Activated B cell treated with CpG ODN at 0.5 μM for 24 hours (primary cell): Measurements from ENCODE around the gene UBAC2. TPM values are rescaled to one million over a fixed set of nuclear protein-coding genes. Genes with fewer than 3 reads are reported as not detected.

Source experiments
- ATAC-seq: fragments of 200-7000 bp; cut with Tn5 transposase; one replicate; pipeline ENCODE4 v1.10.0; 2021; ENCODE audit warnings: low read depth, mild to moderate bottlenecking, moderate library complexity
- CTCF ChIA-PET: fragments of 350-600 bp; sonication (Branson Sonifier 250); formaldehyde crosslinking; loops from one replicate; lab custom pipeline; 2021; ENCODE audit warnings: antibody characterized with exemption; lab: Charles Lee
- POLR2A ChIA-PET: fragments of 350-600 bp; sonication (Branson Sonifier 250); formaldehyde crosslinking; loops from one replicate; lab custom pipeline; 2021; ENCODE audit warnings: antibody characterized with exemption; lab: Charles Lee
- DNase-seq: peaks from one replicate; pipeline ENCODE4 v3.0.0; 2022
- H3K27ac Mint-ChIP-seq: one replicate; pipeline ENCODE4 v1.8.0; 2020; ENCODE audit warnings: mixed read lengths
- H3K27me3 Mint-ChIP-seq: one replicate; pipeline ENCODE4 v1.8.0; 2021; ENCODE audit warnings: mixed read lengths
- H3K36me3 Mint-ChIP-seq: one replicate; pipeline ENCODE4 v1.8.0; 2021; ENCODE audit warnings: low read depth, mixed read lengths
- H3K4me1 Mint-ChIP-seq: one replicate; pipeline ENCODE4 v1.8.0; 2021; ENCODE audit warnings: mixed read lengths
- H3K4me3 Mint-ChIP-seq: one replicate; pipeline ENCODE4 v1.8.0; 2020; ENCODE audit warnings: mild to moderate bottlenecking, mixed read lengths
- H3K9me3 Mint-ChIP-seq: one replicate; pipeline ENCODE4 v1.8.0; 2020; ENCODE audit warnings: mixed read lengths
- intact Hi-C: fragments of 100-400 bp; cut with micrococcal nuclease; formaldehyde crosslinking; loops from one replicate; pipeline ENCODE4 v1.15.1; 2024
- total RNA-seq: library from RNA; stranded (reverse); gene quantifications from 2 replicates; pipeline ENCODE4 v1.2.3, GENCODE V29; 2022
- TF ChIP-seq, protein P1 (sequence below): fragments of 200-600 bp; IDR thresholded peaks from one replicate; pipeline ENCODE4 v1.8.0; 2022; ENCODE audit warnings: antibody characterized with exemption, mild to moderate bottlenecking

Gene UBAC2
- total RNA-seq, 1 donor from 2014 or later, result 51.0 TPM

DNA sequence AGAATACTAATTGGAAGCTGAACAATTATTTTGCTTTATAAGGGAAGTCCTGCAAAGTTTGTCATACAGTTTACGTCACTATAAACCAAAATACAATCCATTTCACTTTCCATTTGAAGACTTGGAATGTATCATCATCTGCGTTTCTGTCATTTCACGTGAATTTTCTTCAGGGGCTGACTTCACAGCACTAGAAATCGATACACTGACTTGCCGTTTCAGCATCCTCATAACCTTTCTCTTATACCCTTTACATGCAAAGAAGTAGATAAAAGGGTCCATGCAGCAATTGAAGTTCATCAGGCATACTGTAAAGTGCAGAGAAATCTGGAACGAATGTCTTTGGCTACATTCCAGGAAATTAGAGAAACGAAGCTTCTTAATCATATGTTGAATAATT lies 94.3 kb downstream of the UBAC2 start:
- DNase-seq (no peak), ATAC-seq (no peak)
- Mint-ChIP-seq H3K27ac (peak overlapping the region; percentile 92), H3K4me1 (peaks cover 88% of the 10 kb centered on the region), H3K9me3 (no peaks in the 10 kb centered on the region), H3K27me3 (no peaks in the 10 kb centered on the region), H3K4me3 (no peak overlapping the region), H3K36me3 (peaks cover 76% of the 10 kb centered on the region)
- POLR2A ChIA-PET, result interaction anchor here (2.5 kb wide), 1 partner anchor 12 kb away, joined by 21 read pairs; no protein-coding TSS in a partner anchor
- TF ChIP-seq, protein P1, sequence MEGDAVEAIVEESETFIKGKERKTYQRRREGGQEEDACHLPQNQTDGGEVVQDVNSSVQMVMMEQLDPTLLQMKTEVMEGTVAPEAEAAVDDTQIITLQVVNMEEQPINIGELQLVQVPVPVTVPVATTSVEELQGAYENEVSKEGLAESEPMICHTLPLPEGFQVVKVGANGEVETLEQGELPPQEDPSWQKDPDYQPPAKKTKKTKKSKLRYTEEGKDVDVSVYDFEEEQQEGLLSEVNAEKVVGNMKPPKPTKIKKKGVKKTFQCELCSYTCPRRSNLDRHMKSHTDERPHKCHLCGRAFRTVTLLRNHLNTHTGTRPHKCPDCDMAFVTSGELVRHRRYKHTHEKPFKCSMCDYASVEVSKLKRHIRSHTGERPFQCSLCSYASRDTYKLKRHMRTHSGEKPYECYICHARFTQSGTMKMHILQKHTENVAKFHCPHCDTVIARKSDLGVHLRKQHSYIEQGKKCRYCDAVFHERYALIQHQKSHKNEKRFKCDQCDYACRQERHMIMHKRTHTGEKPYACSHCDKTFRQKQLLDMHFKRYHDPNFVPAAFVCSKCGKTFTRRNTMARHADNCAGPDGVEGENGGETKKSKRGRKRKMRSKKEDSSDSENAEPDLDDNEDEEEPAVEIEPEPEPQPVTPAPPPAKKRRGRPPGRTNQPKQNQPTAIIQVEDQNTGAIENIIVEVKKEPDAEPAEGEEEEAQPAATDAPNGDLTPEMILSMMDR, result no peak
- CTCF ChIA-PET, result no interaction called here
- intact Hi-C loops, result no loop called here

DNA sequence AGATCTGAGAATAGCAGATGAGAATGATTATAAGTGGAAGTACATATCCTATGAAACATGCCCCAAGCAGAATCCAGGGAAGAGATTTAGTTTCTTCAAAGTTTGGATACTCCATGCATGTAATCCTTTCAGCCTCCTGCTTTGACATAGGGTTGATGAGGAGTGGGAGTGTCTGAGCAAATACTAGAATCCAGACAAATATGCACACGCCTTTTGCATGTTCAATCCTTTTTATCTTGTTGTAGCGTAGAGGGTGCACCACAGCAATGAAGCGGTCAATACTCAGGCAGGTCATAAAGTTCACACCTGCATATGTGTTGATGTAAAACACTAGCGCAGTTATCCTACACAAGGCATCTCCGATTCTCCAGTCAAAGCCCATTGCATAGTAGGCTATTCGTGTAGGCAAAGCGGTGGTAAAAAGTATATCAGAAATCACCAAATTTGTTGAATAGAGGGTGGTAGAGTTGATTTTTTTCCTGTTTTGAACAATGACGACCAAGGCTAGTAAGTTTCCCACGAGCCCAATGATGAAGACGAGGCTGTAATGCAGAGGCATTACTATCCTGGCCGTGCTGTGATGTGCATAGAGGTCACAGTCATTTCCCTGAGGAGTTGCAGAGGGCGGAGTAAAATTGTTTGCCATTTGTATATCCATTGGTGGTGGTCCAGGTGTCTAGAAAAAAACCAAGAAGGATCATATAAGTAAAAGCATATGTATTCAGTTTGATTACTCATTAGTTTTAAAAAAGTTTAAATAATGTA lies 95.0 kb downstream of the UBAC2 start:
- Mint-ChIP-seq H3K4me3 (peak overlapping the region; percentile 51), H3K9me3 (no peaks in the 10 kb centered on the region), H3K4me1 (peaks cover 89% of the 10 kb centered on the region), H3K36me3 (peaks cover 76% of the 10 kb centered on the region), H3K27ac (peak overlapping the region; percentile 92), H3K27me3 (no peaks in the 10 kb centered on the region)
- POLR2A ChIA-PET, result interaction anchor here (0.9 to 4.6 kb wide), 7 partner anchors 10 to 95 kb away, joined by 4 to 22 read pairs (median 5); partner anchors contain the start of gene UBAC2
- intact Hi-C loops, result loop anchor here (1.0 to 2.0 kb wide), 3 partner anchors 7 to 13 kb away; partner anchors contain the start of gene GPR183
- TF ChIP-seq, protein P1, result no peak
- DNase-seq (no peak), ATAC-seq (peak; percentile 43)
- CTCF ChIA-PET, result interaction anchor here (0.6 to 3.2 kb wide), 4 partner anchors 25 to 148 kb away, joined by 3 to 17 read pairs (median 5); no protein-coding TSS in a partner anchor

DNA sequence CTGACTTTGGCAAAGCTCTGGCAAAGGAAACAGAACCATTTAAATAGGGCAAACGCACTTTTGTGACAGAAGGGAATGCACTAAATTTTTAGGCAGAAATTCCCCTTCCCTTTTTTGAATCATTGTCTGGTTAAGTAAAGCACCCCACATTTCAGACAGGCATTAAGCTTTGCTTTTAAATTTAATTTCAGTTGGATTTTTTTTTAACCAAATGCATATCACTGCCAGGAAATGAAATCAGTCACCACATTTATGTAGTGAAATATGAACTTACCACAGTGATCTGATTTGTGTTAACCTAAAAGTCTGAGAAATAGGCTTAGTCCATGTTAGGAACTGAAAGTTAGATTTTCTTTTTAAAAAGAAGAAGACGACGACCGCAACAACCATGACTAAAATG lies 95.7 kb downstream of the UBAC2 start:
- peak overlapping the region; percentile 92 for H3K27ac Mint-ChIP-seq
- H3K4me1 Mint-ChIP-seq, result peaks cover 87% of the 10 kb centered on the region
- H3K9me3 Mint-ChIP-seq, result no peaks in the 10 kb centered on the region
- intact Hi-C loops, result loop anchor here (1.0 to 2.0 kb wide), 3 partner anchors 8 to 14 kb away; partner anchors contain the start of gene GPR183
- peaks cover 70% of the 10 kb centered on the region for H3K36me3 Mint-ChIP-seq
- ATAC-seq (peak; percentile 45), DNase-seq (no peak)
- ChIA-PET POLR2A (interaction anchor here (0.8 to 4.6 kb wide), 12 partner anchors 9 to 96 kb away, joined by 3 to 22 read pairs (median 4); partner anchors contain the start of genes GPR183 and UBAC2), CTCF (interaction anchor here (0.6 to 3.2 kb wide), 5 partner anchors 25 to 147 kb away, joined by 3 to 17 read pairs (median 5); no protein-coding TSS in a partner anchor)
- H3K27me3 Mint-ChIP-seq, result no peaks in the 10 kb centered on the region
- TF ChIP-seq, protein P1, result no peak
- peak overlapping the region; percentile 74 for H3K4me3 Mint-ChIP-seq

DNA sequence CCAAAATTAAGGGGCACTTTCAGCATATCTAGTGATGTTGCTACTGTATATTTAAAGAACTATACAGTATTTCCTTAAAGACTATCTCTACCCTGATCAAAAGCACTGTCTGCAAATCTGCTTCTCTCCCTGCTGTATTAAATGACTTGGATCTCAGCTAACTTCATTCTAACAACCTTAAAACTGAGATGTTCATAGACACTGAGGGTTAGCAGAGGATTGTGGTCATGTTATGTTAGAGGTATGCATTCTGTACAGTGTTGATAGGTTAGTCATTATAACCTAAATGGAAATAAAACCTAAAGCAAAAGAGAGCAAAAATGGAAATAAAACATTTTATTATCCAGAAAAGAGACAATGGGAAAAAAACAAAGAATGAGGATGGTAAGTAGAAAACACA lies 96.7 kb downstream of the UBAC2 start:
- H3K27ac Mint-ChIP-seq, result peak overlapping the region; percentile 80
- no peaks in the 10 kb centered on the region for H3K9me3 Mint-ChIP-seq
- intact Hi-C loops, result loop anchor here (2.0 kb wide), 1 partner anchor 15 kb away; no protein-coding TSS in a partner anchor
- no peaks in the 10 kb centered on the region for H3K27me3 Mint-ChIP-seq
- POLR2A ChIA-PET, result interaction anchor here (0.6 to 4.6 kb wide), 10 partner anchors 9 to 134 kb away, joined by 3 to 22 read pairs (median 10); partner anchors contain the start of gene GPR183
- peaks cover 69% of the 10 kb centered on the region for H3K36me3 Mint-ChIP-seq
- DNase-seq, result no peak
- TF ChIP-seq, protein P1, result no peak
- CTCF ChIA-PET, result interaction anchor here (1.7 to 3.2 kb wide), 4 partner anchors 14 to 139 kb away, joined by 5 to 17 read pairs (median 7); no protein-coding TSS in a partner anchor
- peak overlapping the region; percentile 65 for H3K4me3 Mint-ChIP-seq
- peaks cover 90% of the 10 kb centered on the region for H3K4me1 Mint-ChIP-seq
- ATAC-seq, result no peak
